Activated CD8-positive, alpha-beta memory T cell treated with anti-CD3 and anti-CD28 coated beads, Interleukin-2, amount 50 U/mL, for 24 hours (primary cell): Measurements from ENCODE around the gene LOXL1.
"Not testable (repeated sequence)": the region's sequence is repeated elsewhere in the genome, so short reads cannot be mapped to it uniquely, and the experiment has no call there.

ENCODE experiments used
- DNase-seq: peaks from one replicate; pipeline ENCODE4 v3.0.0-alpha.2; 2020; ENCODE audit errors: extremely low read depth

LOXL1 gene

GRCh38 chr15:73938516-73938915 is 12.3 kb downstream of the LOXL1 start:
- not testable (repeated sequence) for DNase-seq

- DNase-seq: no peak
Measured at GRCh38 chr15:73939138-73939537, 12.9 kb downstream of the LOXL1 start.

GRCh38 chr15:73940061-73940981 is 14.1 kb downstream of the LOXL1 start:
- DNase-seq: no peak

GRCh38 chr15:73941044-73941443 is 14.8 kb downstream of the LOXL1 start:
- no peak for DNase-seq

GRCh38 chr15:73941449-73941848 is 15.2 kb downstream of the LOXL1 start:
- DNase-seq: no peak

- DNase-seq: no peak
Measured at GRCh38 chr15:73941871-73942635, 15.8 kb downstream of the LOXL1 start.

- no peak for DNase-seq
Measured at GRCh38 chr15:73942751-73943270, 16.5 kb downstream of the LOXL1 start.

- DNase-seq: no peak
Measured at GRCh38 chr15:73944161-73945129, 18.2 kb downstream of the LOXL1 start.

- DNase-seq: no peak
Measured at GRCh38 chr15:73945130-73945508, 18.9 kb downstream of the LOXL1 start.

- no peak for DNase-seq
Measured at GRCh38 chr15:73946046-73946721, 19.9 kb downstream of the LOXL1 start.

- no peak for DNase-seq
Measured at GRCh38 chr15:73946795-73947370, 20.6 kb downstream of the LOXL1 start.

- DNase-seq: no peak
Measured at GRCh38 chr15:73947651-73948050, 21.4 kb downstream of the LOXL1 start.

GRCh38 chr15:73948396-73948795 is 22.1 kb downstream of the LOXL1 start:
- no peak for DNase-seq

GRCh38 chr15:73948982-73949381 is 22.7 kb downstream of the LOXL1 start:
- no peak for DNase-seq

- DNase-seq: no peak
Measured at GRCh38 chr15:73949496-73949895, 23.2 kb downstream of the LOXL1 start.

- no peak for DNase-seq
Measured at GRCh38 chr15:73950479-73950830, 24.2 kb downstream of the LOXL1 start.

- peak; percentile 36 for DNase-seq
Measured at GRCh38 chr15:73950831-73951561, 24.7 kb downstream of the LOXL1 start.

GRCh38 chr15:73951601-73952000 is 25.3 kb downstream of the LOXL1 start:
- DNase-seq: no peak

GRCh38 chr15:73952171-73952912 is 26.1 kb downstream of the LOXL1 start:
- DNase-seq: no peak
